Renal pelvis (tissue), 4 donors: ENCODE data around the gene SPDYE3. TPM values are rescaled to one million over a fixed set of nuclear protein-coding genes. Genes with fewer than 3 reads are reported as not detected.

Experiments used
- DNase-seq: peaks from one replicate; pipeline ENCODE4 v3.0.0-alpha.2; 2013
- polyA plus RNA-seq, 3 donors: library from polyadenylated mRNA; unstranded; fragments of 120-200 nt; gene quantifications; one replicate each; pipeline ENCODE4 v1.2.1, GENCODE V29; 2013; ENCODE audit not compliant: insufficient read length in 3 of 3

SPDYE3 gene
- polyA plus RNA-seq, 3 donors: 6.4 to 10.4 (median 8.1) TPM

- no peak for DNase-seq
These were observed 63.2 kb downstream of the SPDYE3 start for GRCh38 chr7:100370746-100371145.

GRCh38 chr7:100371561-100372171 is 64.2 kb downstream of the SPDYE3 start:
- no peak for DNase-seq

Other genes with a start within 250 kb of the SPDYE3 start
- 10 to 100 TPM; 50.5 to 58.6 (median 57.8) TPM for gene ZNF3, start 226.0 kb upstream of the SPDYE3 start, polyA plus RNA-seq
- 100 to 1,000 TPM; 133 to 137 (median 135) TPM for gene COPS6, start 218.7 kb upstream of the SPDYE3 start, polyA plus RNA-seq
- 100 to 1,000 TPM; 166 to 180 (median 170) TPM for gene MCM7, start 206.3 kb upstream of the SPDYE3 start, polyA plus RNA-seq
- gene AP4M1, start 206.1 kb upstream of the SPDYE3 start, polyA plus RNA-seq: 10 to 100 TPM; 33.4 to 39.4 (median 39.0) TPM
- 10 to 100 TPM; 65.8 to 72.3 (median 69.2) TPM for gene TAF6, start 188.3 kb upstream of the SPDYE3 start, polyA plus RNA-seq
- gene CNPY4, start 188.1 kb upstream of the SPDYE3 start, polyA plus RNA-seq: 10 to 100 TPM; 39.3 to 43.0 (median 41.5) TPM
- gene MBLAC1, start 180.7 kb upstream of the SPDYE3 start, polyA plus RNA-seq: 1 to 10 TPM; 1.7 to 2.6 (median 2.0) TPM
- 100 to 1,000 TPM; 116 to 136 (median 129) TPM for gene LAMTOR4, start 158.8 kb upstream of the SPDYE3 start, polyA plus RNA-seq
- gene TRAPPC14, start 149.0 kb upstream of the SPDYE3 start, polyA plus RNA-seq: 10 to 100 TPM; 21.0 to 27.1 (median 24.7) TPM
- gene GAL3ST4, start 139.1 kb upstream of the SPDYE3 start, polyA plus RNA-seq: 1 to 10 TPM; 5.8 to 6.0 (median 5.9) TPM
- gene GPC2, start 130.3 kb upstream of the SPDYE3 start, polyA plus RNA-seq: 10 to 100 TPM; 13.6 to 16.6 (median 14.0) TPM
- 10 to 100 TPM; 10.2 to 33.4 (median 30.1) TPM for gene STAG3, start 129.8 kb upstream of the SPDYE3 start, polyA plus RNA-seq
- gene PVRIG, start 87.8 kb upstream of the SPDYE3 start, polyA plus RNA-seq: 1 to 10 TPM; 2.0 to 9.2 (median 8.1) TPM
- gene PILRB, start 50.4 kb downstream of the SPDYE3 start, polyA plus RNA-seq: 10 to 100 TPM; 35.8 to 63.6 (median 63.1) TPM
- gene PILRA, start 65.8 kb downstream of the SPDYE3 start, polyA plus RNA-seq: 10 to 100 TPM in 1 of 3 donors, 1 to 10 TPM in 2; 4.5 to 10.1 (median 6.3) TPM
- 1 to 10 TPM; 6.3 to 8.4 (median 7.0) TPM for gene ZCWPW1, start 121.0 kb downstream of the SPDYE3 start, polyA plus RNA-seq
- gene MEPCE, start 122.1 kb downstream of the SPDYE3 start, polyA plus RNA-seq: 10 to 100 TPM; 55.0 to 63.4 (median 62.5) TPM
- gene PPP1R35, start 128.8 kb downstream of the SPDYE3 start, polyA plus RNA-seq: 10 to 100 TPM; 20.9 to 23.5 (median 23.2) TPM
- gene SPACDR, start 156.6 kb downstream of the SPDYE3 start, polyA plus RNA-seq: 1 to 10 TPM in 2 of 3 donors, under 1 TPM in 1; 0.73 to 1.9 (median 1.3) TPM
- gene TSC22D4, start 171.5 kb downstream of the SPDYE3 start, polyA plus RNA-seq: 10 to 100 TPM; 48.2 to 57.9 (median 55.5) TPM
- gene NYAP1, start 176.2 kb downstream of the SPDYE3 start, polyA plus RNA-seq: 1 to 10 TPM; 2.4 to 3.2 (median 2.8) TPM
- gene AGFG2, start 231.5 kb downstream of the SPDYE3 start, polyA plus RNA-seq: 10 to 100 TPM; 11.3 to 16.6 (median 12.8) TPM